ENCODE results near the gene ZBTB32.

Gene ZBTB32

GRCh38 chr19:35736913-35737886 is 32.8 kb downstream of the ZBTB32 start:
- DNase-seq (ENCODE audit: low read depth): no peak

GRCh38 chr19:35738021-35738886 is 33.9 kb downstream of the ZBTB32 start:
- no peak for DNase-seq (ENCODE audit: low read depth)

- no peak for DNase-seq (ENCODE audit: low read depth)
These were observed 34.5 kb downstream of the ZBTB32 start for GRCh38 chr19:35738887-35739229.

GRCh38 chr19:35739275-35740107 is 35.1 kb downstream of the ZBTB32 start:
- no peak for DNase-seq (ENCODE audit: low read depth)

- no peak for DNase-seq (ENCODE audit: low read depth)
These were observed 35.7 kb downstream of the ZBTB32 start for GRCh38 chr19:35740108-35740422.

GRCh38 chr19:35740423-35741202 is 36.3 kb downstream of the ZBTB32 start:
- peak; percentile 98 for DNase-seq (ENCODE audit: low read depth)

- no peak for DNase-seq (ENCODE audit: low read depth)
These were observed 36.8 kb downstream of the ZBTB32 start for GRCh38 chr19:35741203-35741515.

- DNase-seq (ENCODE audit: low read depth): no peak
These were observed 37.9 kb downstream of the ZBTB32 start, which contains the start of gene IGFLR1 for GRCh38 chr19:35742121-35742724. TSS of gene IGFLR1 (minus strand) at chr19:35742452. CDS start at chr19:35741180, 1,272 bp downstream.

- DNase-seq (ENCODE audit: low read depth): no peak
These were observed 39.5 kb downstream of the ZBTB32 start for GRCh38 chr19:35743640-35744429.

GRCh38 chr19:35744430-35745327 is 40.3 kb downstream of the ZBTB32 start:
- peak; percentile 97 for DNase-seq (ENCODE audit: low read depth)

- DNase-seq (ENCODE audit: low read depth): peak; percentile 99
These were observed 41.1 kb downstream of the ZBTB32 start, which contains the start of the genes PSENEN and U2AF1L4 for GRCh38 chr19:35745328-35746086. TSS of gene PSENEN (plus strand) at chr19:35745651. CDS start at chr19:35745931, 280 bp downstream. TSS of gene U2AF1L4 (minus strand) at chr19:35745418. CDS start at chr19:35745391, 27 bp downstream.

GRCh38 chr19:35746087-35746462 is 41.7 kb downstream of the ZBTB32 start:
- DNase-seq (ENCODE audit: low read depth): no peak

- no peak for DNase-seq (ENCODE audit: low read depth)
These were observed 42.2 kb downstream of the ZBTB32 start for GRCh38 chr19:35746531-35746930.

GRCh38 chr19:35748106-35749020 is 44.0 kb downstream of the ZBTB32 start, which contains the start of gene LIN37:
TSS of gene LIN37 (plus strand) at chr19:35748576. CDS start at chr19:35748725, 149 bp downstream.
- DNase-seq (ENCODE audit: low read depth): peak; percentile 99

- DNase-seq (ENCODE audit: low read depth): no peak
These were observed 45.8 kb downstream of the ZBTB32 start for GRCh38 chr19:35750167-35750566.

GRCh38 chr19:35751839-35752745 is 47.7 kb downstream of the ZBTB32 start:
- no peak for DNase-seq (ENCODE audit: low read depth)

Measured in EH (cell line).